Endothelial cell of umbilical vein (primary cell): ENCODE measurements around the gene FHIT. TPM values are rescaled to one million over a fixed set of nuclear protein-coding genes. Genes with fewer than 3 reads are reported as not detected.

Experiments used
- BruUV-seq: library from RNA; stranded (reverse); fragments of 400-500 nt; replicated peaks from 2 replicates; lab custom pipeline; 2021; lab: Mats Ljungman, UMichigan
- CTCF ChIA-PET: fragments of 300-600, 350-600 bp; sonication (Branson Sonifier 250); formaldehyde crosslinking; loops from one replicate; lab custom pipeline; 2021; ENCODE audit warnings: antibody characterized with exemption, inconsistent platforms; lab: Charles Lee
- POLR2A ChIA-PET: fragments of 300-600, 350-600 bp; sonication (Branson Sonifier 250); formaldehyde crosslinking; loops from one replicate; lab custom pipeline; 2021; ENCODE audit warnings: antibody characterized with exemption, inconsistent platforms; lab: Charles Lee
- DNase-seq: peaks from one replicate; pipeline ENCODE4 v3.0.0-alpha.2; 2011; ENCODE audit warnings: low read depth, low spot score
- FAIRE-seq: peaks from 2 replicates; lab custom pipeline; 2011; peaks lifted over from hg19 to GRCh38; lab: Jason Lieb, UNC
- H2AFZ ChIP-seq: 2 replicates; pipeline ENCODE4 v1.6.0; 2012; ENCODE audit warnings: low read depth, low read length, control low read depth, inconsistent platforms
- H3K27ac ChIP-seq: 2 replicates; pipeline ENCODE4 v1.5.1; 2011; ENCODE audit warnings: low read depth, mild to moderate bottlenecking, control low read depth, low read length, moderate library complexity; ENCODE audit not compliant: insufficient read depth
- H3K27me3 ChIP-seq, 2 experiments: 2 replicates each; pipeline versions ENCODE4 v1.6.0 to v1.6.1; 2011; ENCODE audit warnings: low read length in 2 of 2, mixed read lengths in 1 of 2; ENCODE audit not compliant: control insufficient read depth in 2 of 2, insufficient read depth in 2 of 2
- H3K36me3 ChIP-seq, 2 experiments: 2 replicates in 1 of 2; 3 replicates in 1 of 2; pipeline ENCODE4 v1.5.1; 2011; ENCODE audit warnings: low read length in 2 of 2, mild to moderate bottlenecking in 1 of 2, moderate library complexity in 1 of 2; ENCODE audit not compliant: control insufficient read depth in 2 of 2, insufficient read depth in 2 of 2; ENCODE audit errors: extremely low read depth in 1 of 2
- H3K4me1 ChIP-seq: 3 replicates; pipeline ENCODE4 v1.5.1; 2011; ENCODE audit warnings: mild to moderate bottlenecking, low read length; ENCODE audit not compliant: control insufficient read depth, insufficient read depth; ENCODE audit errors: extremely low read depth
- H3K4me2 ChIP-seq: 2 replicates; pipeline ENCODE4 v1.6.1; 2011; ENCODE audit warnings: low read length, control low read depth, mixed read lengths; ENCODE audit not compliant: insufficient read depth
- H3K4me3 ChIP-seq, 3 experiments: fragments of 200-600 bp in 1 of 3; sonication (generic), shearing (Covaris generic) in 1 of 3; replicated peaks in 1 of 3; 2 replicates each; pipeline ENCODE4 v1.5.1; 2011 to 2016; ENCODE audit warnings: control low read depth in 3 of 3, low read length in 3 of 3, mild to moderate bottlenecking in 2 of 3, inconsistent platforms in 1 of 3, low read depth in 1 of 3, moderate library complexity in 1 of 3; ENCODE audit not compliant: insufficient read depth in 1 of 3
- H3K79me2 ChIP-seq: 2 replicates; pipeline ENCODE4 v1.6.0; 2012; ENCODE audit warnings: low read length, inconsistent platforms; ENCODE audit not compliant: control insufficient read depth, insufficient read depth
- H3K9ac ChIP-seq: replicated peaks from 2 replicates; pipeline ENCODE3; 2011; ENCODE audit warnings: low read length, control low read depth; ENCODE audit not compliant: insufficient read depth; ENCODE audit errors: extremely low read depth
- H3K9me1 ChIP-seq: replicated peaks from 3 replicates; pipeline ENCODE4 v1.6.0; 2011; ENCODE audit warnings: mild to moderate bottlenecking, low read length; ENCODE audit not compliant: control insufficient read depth, insufficient read depth; ENCODE audit errors: extremely low read depth
- H3K9me3 ChIP-seq: replicated peaks from 2 replicates; pipeline ENCODE4 v1.5.1; 2012; ENCODE audit warnings: low read length, inconsistent platforms; ENCODE audit not compliant: control insufficient read depth, insufficient read depth
- H4K20me1 ChIP-seq: replicated peaks from 2 replicates; pipeline ENCODE3; 2011; ENCODE audit warnings: mild to moderate bottlenecking, low read length; ENCODE audit not compliant: control insufficient read depth, insufficient read depth; ENCODE audit errors: extremely low read depth
- EZH2 ChIP-seq: IDR thresholded peaks from 2 replicates; pipeline ENCODE4 v1.6.1; 2012; ENCODE audit warnings: borderline replicate concordance, low read depth, mild to moderate bottlenecking, moderate library complexity, low read length, inconsistent platforms; ENCODE audit not compliant: severe bottlenecking
- FOS ChIP-seq: IDR thresholded peaks from 2 replicates; pipeline ENCODE4 v1.6.1; 2011; ENCODE audit warnings: mild to moderate bottlenecking, low read length, moderate library complexity, borderline replicate concordance; ENCODE audit not compliant: insufficient read depth
- GATA2 ChIP-seq: IDR thresholded peaks from 2 replicates; pipeline ENCODE4 v1.7.0; 2011; ENCODE audit warnings: low read depth, mild to moderate bottlenecking, moderate library complexity, mixed read lengths, low read length; ENCODE audit not compliant: insufficient read length, insufficient read depth
- JUN ChIP-seq: IDR thresholded peaks from 2 replicates; pipeline ENCODE4 v1.6.1; 2011; ENCODE audit warnings: borderline replicate concordance, low read depth; ENCODE audit not compliant: insufficient read length, insufficient read depth
- MAX ChIP-seq: IDR thresholded peaks from 2 replicates; pipeline ENCODE4 v1.6.1; 2011; ENCODE audit not compliant: insufficient read depth, insufficient read length
- MYC ChIP-seq: IDR thresholded peaks from one replicate; pipeline ENCODE4 v1.6.1; 2011; ENCODE audit warnings: mild to moderate bottlenecking, low read depth, low read length
- POLR2A ChIP-seq: IDR thresholded peaks from 2 replicates; pipeline ENCODE4 v1.6.1; 2012; ENCODE audit warnings: low read depth, mild to moderate bottlenecking, control low read depth, low read length
- POLR2AphosphoS5 ChIP-seq: IDR thresholded peaks from 2 replicates; pipeline ENCODE4 v1.6.1; 2012; ENCODE audit warnings: low read depth, mild to moderate bottlenecking, control low read depth, low read length, moderate library complexity; ENCODE audit not compliant: insufficient read depth
- dilution Hi-C: fragments of 300-500 bp; cut with MboI; formaldehyde crosslinking; loops from one replicate; pipeline ENCODE4 v1.15.0; 2019; ENCODE audit warnings: low sequenced_read_pairs; ENCODE audit not compliant: extremely low pct_ligation_motif_present
- intact Hi-C: fragments of 100-400 bp; cut with micrococcal nuclease; formaldehyde crosslinking; loops from one replicate; pipeline ENCODE4 v1.10.0; 2022
- polyA plus RNA-seq, 4 experiments: library from polyadenylated mRNA; depleted of rRNA in 3 of 4; stranded (reverse) in 3 of 4; unstranded in 1 of 4; fragments of >200 nt; gene quantifications; 2 replicates each; pipeline versions ENCODE4 v1.2.1 to v1.2.3, GENCODE V29; 2011 to 2012; ENCODE audit warnings: missing spikeins in 1 of 4
- total RNA-seq: library from RNA; stranded (reverse); gene quantifications from 2 replicates; pipeline ENCODE4 v1.2.3, GENCODE V29; 2021
- TF ChIP-seq, protein P1 (sequence below), 2 donors: IDR thresholded peaks; 1 replicate in 1 of 2; 2 replicates in 1 of 2; pipeline ENCODE4 v1.5.1; 2011; ENCODE audit warnings: low read length in 2 of 2, mild to moderate bottlenecking in 2 of 2, moderate library complexity in 2 of 2, control low read depth in 1 of 2, inconsistent platforms in 1 of 2, low read depth in 1 of 2; ENCODE audit not compliant: insufficient read depth in 1 of 2; ENCODE audit errors: extremely low read depth in 1 of 2

FHIT gene
- total and polyA plus RNA-seq, 2 donors (not counting 3 experiments of a cell fraction or from before 2014, with no cell fraction given), result 0.47 to 2.2 TPM

- dilution Hi-C loops (no loop called here), intact Hi-C loops (no loop called here)
- Histone ChIP-seq H4K20me1 (no peaks in the 10 kb centered on the region), H3K4me2 (no peak overlapping the region), H3K4me1 (no peaks in the 10 kb centered on the region), H3K79me2 (no peaks in the 10 kb centered on the region), H3K9me1 (no peaks in the 10 kb centered on the region), H2AFZ (no peak overlapping the region), H3K27me3 (no peaks in the 10 kb centered on the region), H3K9ac (no peak overlapping the region), H3K9me3 (no peaks in the 10 kb centered on the region), H3K36me3 (no peaks in the 10 kb centered on the region), H3K27ac (no peak overlapping the region), H3K4me3 (no peak overlapping the region)
- no TSS peak for BruUV-seq
- FAIRE-seq (no peak), DNase-seq (no peak)
- CTCF ChIA-PET, result no interaction called here
- POLR2A ChIA-PET, result no interaction called here
- TF ChIP-seq POLR2AphosphoS5 (no peak), MAX (no peak), MYC (no peak), EZH2 (no peak), JUN (no peak), FOS (no peak), GATA2 (no peak), POLR2A (no peak)
- TF ChIP-seq, protein P1, sequence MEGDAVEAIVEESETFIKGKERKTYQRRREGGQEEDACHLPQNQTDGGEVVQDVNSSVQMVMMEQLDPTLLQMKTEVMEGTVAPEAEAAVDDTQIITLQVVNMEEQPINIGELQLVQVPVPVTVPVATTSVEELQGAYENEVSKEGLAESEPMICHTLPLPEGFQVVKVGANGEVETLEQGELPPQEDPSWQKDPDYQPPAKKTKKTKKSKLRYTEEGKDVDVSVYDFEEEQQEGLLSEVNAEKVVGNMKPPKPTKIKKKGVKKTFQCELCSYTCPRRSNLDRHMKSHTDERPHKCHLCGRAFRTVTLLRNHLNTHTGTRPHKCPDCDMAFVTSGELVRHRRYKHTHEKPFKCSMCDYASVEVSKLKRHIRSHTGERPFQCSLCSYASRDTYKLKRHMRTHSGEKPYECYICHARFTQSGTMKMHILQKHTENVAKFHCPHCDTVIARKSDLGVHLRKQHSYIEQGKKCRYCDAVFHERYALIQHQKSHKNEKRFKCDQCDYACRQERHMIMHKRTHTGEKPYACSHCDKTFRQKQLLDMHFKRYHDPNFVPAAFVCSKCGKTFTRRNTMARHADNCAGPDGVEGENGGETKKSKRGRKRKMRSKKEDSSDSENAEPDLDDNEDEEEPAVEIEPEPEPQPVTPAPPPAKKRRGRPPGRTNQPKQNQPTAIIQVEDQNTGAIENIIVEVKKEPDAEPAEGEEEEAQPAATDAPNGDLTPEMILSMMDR (IDR thresholded peaks at IDR 0.05; ENCODE audit: extremely low read depth in 1 of 2, insufficient read depth in 1 of 2, low read depth in 1 of 2, low read length in 2 of 2), result no peak
Observed at GRCh38 chr3:59882746-59883145, 1368.5 kb downstream of the FHIT start.
